Hepatocyte (in vitro differentiated cells): Measurements from ENCODE around the gene SAP30BP. TPM values are rescaled to one million over a fixed set of nuclear protein-coding genes. Genes with fewer than 3 reads are reported as not detected.

ENCODE experiments used
- DNase-seq: peaks from one replicate; pipeline ENCODE4 v3.0.0-alpha.2; 2016; ENCODE audit warnings: low spot score
- H2AFZ ChIP-seq: fragments of 200-600 bp; sonication (generic); 2 replicates; pipeline ENCODE4 v1.6.0; 2016; ENCODE audit warnings: antibody characterized with exemption, mild to moderate bottlenecking
- H3K27ac ChIP-seq: fragments of 200-600 bp; sonication (generic); 2 replicates; pipeline ENCODE4 v1.5.1; 2016; ENCODE audit warnings: mild to moderate bottlenecking
- H3K27me3 ChIP-seq: fragments of 200-600 bp; sonication (generic); 2 replicates; pipeline ENCODE4 v1.6.1; 2016
- H3K36me3 ChIP-seq: fragments of 200-600 bp; sonication (generic); replicated peaks from 2 replicates; pipeline ENCODE4 v1.5.1; 2016; ENCODE audit warnings: low read depth; ENCODE audit not compliant: insufficient read depth
- H3K4me1 ChIP-seq: fragments of 200-600 bp; sonication (generic); 2 replicates; pipeline ENCODE4 v1.5.1; 2016; ENCODE audit warnings: mild to moderate bottlenecking, moderate library complexity; ENCODE audit not compliant: insufficient read depth
- H3K4me2 ChIP-seq: fragments of 200-600 bp; sonication (generic); 2 replicates; pipeline ENCODE4 v1.6.0; 2016
- H3K4me3 ChIP-seq: fragments of 200-600 bp; sonication (generic); 2 replicates; pipeline ENCODE4 v1.5.1; 2016; ENCODE audit warnings: mild to moderate bottlenecking
- H3K79me2 ChIP-seq: fragments of 200-600 bp; sonication (generic); 2 replicates; pipeline ENCODE4 v1.6.0; 2017; ENCODE audit warnings: mild to moderate bottlenecking
- H3K9me2 ChIP-seq: fragments of 200-600 bp; sonication (generic); replicated peaks from 2 replicates; pipeline ENCODE4 v1.6.0; 2017; ENCODE audit warnings: mild to moderate bottlenecking; ENCODE audit not compliant: insufficient read depth
- H3K9me3 ChIP-seq: fragments of 200-600 bp; sonication (generic); 2 replicates; pipeline ENCODE4 v1.5.1; 2016; ENCODE audit warnings: low read depth, mild to moderate bottlenecking
- H4K20me1 ChIP-seq: fragments of 200-600 bp; sonication (generic); 2 replicates; pipeline ENCODE4 v1.6.0; 2016; ENCODE audit warnings: mild to moderate bottlenecking; ENCODE audit not compliant: insufficient read depth, poor library complexity, severe bottlenecking
- CTCF ChIP-seq: fragments of 200-600 bp; sonication (generic); IDR thresholded peaks from 2 replicates; pipeline ENCODE4 v1.5.1; 2016; ENCODE audit warnings: antibody characterized with exemption, mild to moderate bottlenecking; ENCODE audit not compliant: poor library complexity
- EZH2 ChIP-seq: fragments of 200-600 bp; sonication (generic); IDR thresholded peaks from 2 replicates; pipeline ENCODE4 v1.6.1; 2016; ENCODE audit warnings: antibody characterized with exemption, mild to moderate bottlenecking, borderline replicate concordance
- EZH2phosphoT487 ChIP-seq: fragments of 200-600 bp; sonication (generic); IDR thresholded peaks from one replicate; pipeline ENCODE4 v1.6.1; 2018; ENCODE audit warnings: antibody characterized with exemption, mild to moderate bottlenecking, low read depth, moderate library complexity; ENCODE audit not compliant: unreplicated experiment, severe bottlenecking
- WGBS: methylation state at CpG from one replicate; pipeline ENCODE4 v1.1.6; 2016; ENCODE audit warnings: low lambda C conversion rate; ENCODE audit errors: missing lambda C conversion rate; 5-methylcytosine and 5-hydroxymethylcytosine counted together
- polyA plus RNA-seq: library from polyadenylated mRNA; unstranded; fragments of >200 nt; fragmentation: Nextera tagmentation; extraction: Ambion mirVana; gene quantifications from 2 replicates; pipeline ENCODE4 v1.2.1, GENCODE V29; 2016
- total RNA-seq: library from RNA; depleted of rRNA; stranded (reverse); fragments of >200 nt; gene quantifications from 2 replicates; pipeline ENCODE4 v1.2.3, GENCODE V29; 2014

The SAP30BP gene
- total and polyA plus RNA-seq, 2 experiments from 2014 or later = 67.5 to 89.9 TPM

- H3K27ac ChIP-seq = peak overlapping the region; percentile 89
- no peak for DNase-seq
- H3K4me2 ChIP-seq = peak overlapping the region; percentile 86
These were observed 57.2 kb downstream of the SAP30BP start for GRCh38 chr17:75724016-75725003.

GRCh38 chr17:75725504-75725903 is 58.4 kb downstream of the SAP30BP start:
- H3K4me3 ChIP-seq = no peak overlapping the region
- H3K9me2 ChIP-seq = no peaks in the 10 kb centered on the region
- no peaks in the 10 kb centered on the region for H4K20me1 ChIP-seq
- no peak overlapping the region for H2AFZ ChIP-seq
- peaks cover 4% of the 10 kb centered on the region for H3K4me1 ChIP-seq
- no peak for DNase-seq
- no peak overlapping the region for H3K27ac ChIP-seq
- no peaks in the 10 kb centered on the region for H3K9me3 ChIP-seq
- H3K4me2 ChIP-seq = no peak overlapping the region
- TF ChIP-seq EZH2 = no peak
- TF ChIP-seq EZH2phosphoT487 = no peak
- no peak for TF ChIP-seq CTCF
- H3K36me3 ChIP-seq = no peaks in the 10 kb centered on the region
- no peaks in the 10 kb centered on the region for H3K27me3 ChIP-seq
- peaks cover 9% of the 10 kb centered on the region for H3K79me2 ChIP-seq
- WGBS = 91% methylated on average over 7 of the region's 7 CpGs

More at GRCh38 chr17:75724016-75725003, 57.2 kb downstream of the SAP30BP start:
- 88% methylated on average over 23 of the region's 23 CpGs for WGBS
- H3K4me1 ChIP-seq = peaks cover 4% of the 10 kb centered on the region
- no peak overlapping the region for H2AFZ ChIP-seq
- H3K9me3 ChIP-seq = no peaks in the 10 kb centered on the region
- TF ChIP-seq EZH2phosphoT487 (no peak), CTCF (no peak), EZH2 (no peak)
- H4K20me1 ChIP-seq = no peaks in the 10 kb centered on the region
- H3K36me3 ChIP-seq = no peaks in the 10 kb centered on the region
- H3K9me2 ChIP-seq = no peaks in the 10 kb centered on the region
- peaks cover 9% of the 10 kb centered on the region for H3K79me2 ChIP-seq
- H3K4me3 ChIP-seq = no peak overlapping the region
- peaks cover 3% of the 10 kb centered on the region for H3K27me3 ChIP-seq

DNA sequence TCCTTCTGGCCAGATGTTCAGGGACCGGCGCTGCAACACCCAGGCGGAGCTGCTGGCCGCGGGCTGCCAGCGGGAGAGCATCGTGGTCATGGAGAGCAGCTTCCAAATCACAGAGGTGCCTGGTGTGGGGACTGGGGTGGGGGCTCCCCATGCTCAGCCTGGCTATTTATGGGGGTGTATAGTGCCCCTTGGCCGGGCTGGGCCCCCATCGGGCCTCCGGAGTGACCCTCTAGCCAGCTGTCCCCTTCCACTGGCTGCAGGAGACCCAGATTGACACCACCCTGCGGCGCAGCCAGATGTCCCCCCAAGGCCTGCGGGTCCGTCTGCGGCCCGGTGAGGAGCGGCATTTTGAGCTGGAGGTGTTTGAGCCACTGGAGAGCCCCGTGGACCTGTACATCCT is 60.3 kb downstream of the SAP30BP start:
- Histone ChIP-seq H3K4me1 (no peaks in the 10 kb centered on the region), H3K27me3 (no peaks in the 10 kb centered on the region), H2AFZ (no peak overlapping the region), H3K4me2 (no peak overlapping the region), H3K27ac (no peak overlapping the region), H3K9me2 (no peaks in the 10 kb centered on the region), H3K9me3 (no peaks in the 10 kb centered on the region), H3K36me3 (no peaks in the 10 kb centered on the region), H3K79me2 (peaks cover under 1% of the 10 kb centered on the region), H3K4me3 (no peak overlapping the region), H4K20me1 (no peaks in the 10 kb centered on the region)
- no peak for DNase-seq
- 93% methylated on average over 18 of the region's 18 CpGs for WGBS
- TF ChIP-seq EZH2phosphoT487 = no peak
- TF ChIP-seq CTCF = no peak
- TF ChIP-seq EZH2 = no peak
